Measurements from ENCODE around the gene NACC1.

Gene NACC1

DNA sequence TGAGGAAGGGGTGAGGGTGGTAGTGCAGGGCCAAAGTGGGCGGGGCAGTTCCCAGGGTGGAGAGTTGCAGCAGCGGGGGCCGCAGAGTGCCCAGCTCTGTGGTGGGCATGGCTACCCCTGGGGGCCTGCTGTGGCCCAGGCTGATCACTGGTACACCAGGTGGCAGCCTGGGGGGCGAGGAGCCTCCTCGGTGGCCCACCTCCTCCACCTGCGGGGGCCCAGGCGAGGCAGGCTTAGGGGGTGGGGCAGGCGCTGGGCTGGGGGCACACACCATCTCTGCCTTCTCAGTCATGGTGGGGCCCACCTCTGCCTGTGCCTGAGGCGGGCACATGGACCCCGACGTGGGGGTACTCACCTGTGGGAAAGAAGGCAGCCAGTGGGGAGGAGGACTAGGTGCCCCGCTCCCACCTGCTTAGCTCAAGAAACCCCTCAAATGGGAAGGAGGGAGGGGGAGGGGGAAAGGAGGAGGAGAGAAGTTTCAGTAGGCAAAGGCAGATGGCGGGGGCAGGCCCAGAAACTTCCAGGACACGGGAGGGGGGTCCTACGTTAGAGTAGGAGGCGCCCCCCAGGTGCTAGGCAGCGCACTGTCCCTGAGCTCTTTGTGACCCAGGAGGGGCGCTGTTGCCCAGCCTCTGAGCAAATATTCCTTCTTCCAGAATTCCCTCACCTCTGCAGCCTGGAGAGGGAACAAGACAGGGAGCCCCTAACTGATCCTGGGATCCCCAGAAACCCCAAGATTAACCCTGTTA is 17.0 kb upstream of the NACC1 start:
- no peak for DNase-seq

DNA sequence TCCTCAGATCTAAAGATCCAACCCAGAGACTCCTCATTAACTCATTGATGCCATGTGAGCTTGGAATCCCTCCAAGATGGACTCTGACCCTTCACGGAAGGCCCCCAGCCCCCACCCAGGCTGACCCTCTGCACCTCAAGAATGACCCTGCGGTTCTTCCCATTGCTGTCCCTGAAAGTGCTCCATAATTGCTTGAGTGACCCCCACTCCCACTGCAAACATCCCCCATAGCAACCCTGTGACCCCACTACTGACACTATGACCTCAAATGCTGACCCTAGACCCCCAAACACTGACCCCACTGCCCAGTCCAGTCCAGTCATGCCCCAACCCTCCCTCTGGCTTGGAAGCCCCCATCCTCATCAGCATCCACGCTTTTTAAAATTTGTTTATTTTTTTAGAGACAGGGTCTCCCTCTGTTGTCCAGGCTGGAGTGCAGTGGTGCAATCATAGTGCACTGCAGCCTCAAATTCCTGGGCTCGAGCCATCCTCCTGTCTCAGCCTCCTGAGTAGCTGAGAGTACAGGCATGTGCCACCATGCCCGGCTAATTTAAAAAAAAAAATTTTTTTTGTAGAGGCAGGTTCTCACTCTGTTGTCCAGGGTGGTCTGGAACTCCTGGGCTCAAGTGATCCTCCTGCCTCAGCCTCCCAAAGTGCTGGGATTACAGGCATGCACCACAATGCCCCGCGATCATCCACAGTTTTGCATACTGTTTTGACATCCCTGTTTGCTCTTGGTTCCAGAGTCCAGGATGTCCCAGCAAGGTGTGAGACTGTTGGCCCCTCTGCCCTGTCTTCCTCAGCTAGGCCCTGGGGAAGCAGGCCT is 16.3 kb upstream of the NACC1 start:
- no peak for DNase-seq

- DNase-seq = no peak
These were observed 15.7 kb upstream of the NACC1 start for GRCh38 chr19:13102416-13102665.

DNA sequence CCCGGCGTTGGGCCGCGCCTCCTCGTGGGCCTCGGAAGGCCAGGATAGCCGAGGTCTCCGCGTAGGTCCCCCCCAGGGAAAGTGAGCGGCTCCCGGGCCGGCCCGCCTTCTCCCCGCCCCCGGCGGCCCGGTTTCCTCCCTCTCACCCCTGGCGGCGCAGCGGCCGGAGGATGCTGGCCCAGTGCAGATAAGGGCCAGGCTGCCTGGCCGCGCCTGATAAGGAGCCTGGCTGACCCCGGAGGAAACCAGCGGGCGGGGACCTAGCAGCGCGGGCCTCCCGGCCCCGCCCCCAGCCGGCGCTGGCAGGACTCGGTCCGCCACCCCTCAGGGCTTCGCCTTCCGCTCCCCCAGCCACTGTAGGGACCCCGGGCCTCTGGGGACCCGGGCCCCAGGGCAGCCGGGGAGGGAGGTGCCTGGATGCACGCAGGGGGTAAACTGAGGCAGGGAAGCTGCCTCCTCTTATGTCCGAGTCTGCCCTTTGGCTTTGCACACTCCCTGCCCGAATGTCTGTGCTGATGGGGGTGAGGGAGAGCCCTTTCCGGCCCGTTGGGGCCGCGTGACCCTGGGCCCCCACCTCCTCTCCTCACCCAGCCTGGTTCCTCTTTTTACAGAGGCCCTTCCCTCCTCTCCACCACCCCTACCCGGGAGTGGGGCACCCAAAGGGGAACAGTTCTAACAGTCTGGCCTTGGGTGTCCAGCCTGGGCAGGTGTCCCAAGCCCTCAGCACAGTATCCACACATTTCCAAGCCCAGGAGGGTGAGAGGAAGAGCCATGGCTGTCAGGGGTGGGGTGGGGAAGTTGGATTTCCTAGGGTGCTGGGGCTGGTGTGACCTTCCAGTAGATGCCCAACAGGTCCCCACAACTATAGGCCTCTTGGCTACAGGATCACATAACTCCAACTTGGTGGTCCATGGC is 15.1 kb upstream of the NACC1 start, which contains the start of gene LYL1:
Gene LYL1 (minus strand): TSS at position 193 of the 915 bp plus-strand sequence. CDS start 1,687 bp downstream, outside the sequence.
- DNase-seq = peak; percentile 47

GRCh38 chr19:13103581-13104359 is 14.3 kb upstream of the NACC1 start:
- no peak for DNase-seq

DNA sequence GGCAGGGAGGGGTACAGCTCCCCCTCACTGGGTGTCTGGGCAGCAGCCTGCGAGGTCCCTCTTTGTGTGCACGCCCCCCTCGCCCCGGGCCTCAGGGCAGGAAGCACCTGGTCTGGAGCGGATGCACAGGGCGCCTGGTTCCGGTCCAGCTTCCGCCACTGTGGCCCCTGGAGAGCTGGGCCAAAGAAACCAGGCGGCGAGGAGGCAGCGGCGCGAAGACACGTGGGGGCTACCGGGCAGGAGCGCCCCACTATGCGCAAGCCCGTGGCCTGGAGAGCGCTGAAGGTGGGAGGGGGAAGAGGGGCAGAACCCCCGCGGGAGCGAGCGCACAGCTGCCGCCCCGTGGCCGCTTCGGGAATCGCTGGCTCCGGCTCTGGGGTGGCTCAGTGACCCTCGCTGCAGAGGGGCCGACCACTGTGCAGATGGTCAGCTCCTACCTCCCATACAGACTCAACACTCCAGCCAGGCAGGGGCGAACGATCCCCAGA is 13.7 kb upstream of the NACC1 start:
- DNase-seq = peak; percentile 64

GRCh38 chr19:13104848-13105711 is 13.0 kb upstream of the NACC1 start:
- DNase-seq = peak; percentile 40

DNA sequence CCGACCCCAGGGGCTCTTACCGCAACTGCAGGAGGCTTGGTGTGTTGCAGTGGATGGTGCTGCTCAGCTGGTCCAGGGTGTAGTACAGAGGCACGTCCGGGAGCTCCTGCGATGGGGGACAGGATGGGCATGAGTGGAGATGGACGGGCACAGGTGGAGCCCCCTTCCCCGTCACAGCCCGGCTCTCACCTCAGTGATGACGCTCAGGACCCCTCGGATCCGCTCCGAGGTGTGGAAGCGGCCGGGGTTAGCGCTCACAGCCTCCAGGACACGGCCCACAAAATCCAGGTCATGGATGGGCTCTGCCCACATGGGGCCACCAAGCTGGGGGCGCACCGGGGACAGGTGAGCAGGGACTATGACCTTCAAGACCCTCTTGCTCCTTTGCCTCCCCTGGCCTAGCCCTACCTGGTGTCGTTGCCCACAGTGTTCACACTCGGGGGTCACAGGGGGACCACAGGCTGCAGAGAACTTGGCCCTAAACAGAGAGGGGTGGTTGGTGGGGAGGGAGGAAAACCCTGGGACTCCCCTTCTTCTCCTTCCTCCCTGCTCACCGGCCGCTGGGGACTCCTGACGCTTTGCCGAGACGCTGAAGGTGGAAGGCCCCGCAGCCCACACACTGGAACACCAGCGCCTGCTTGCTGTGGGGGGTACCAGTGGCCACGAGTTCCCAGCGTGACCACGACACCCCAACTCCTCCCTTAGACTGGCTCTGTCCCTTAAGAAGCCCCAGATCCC is 8.5 kb upstream of the NACC1 start:
- DNase-seq = no peak

DNA sequence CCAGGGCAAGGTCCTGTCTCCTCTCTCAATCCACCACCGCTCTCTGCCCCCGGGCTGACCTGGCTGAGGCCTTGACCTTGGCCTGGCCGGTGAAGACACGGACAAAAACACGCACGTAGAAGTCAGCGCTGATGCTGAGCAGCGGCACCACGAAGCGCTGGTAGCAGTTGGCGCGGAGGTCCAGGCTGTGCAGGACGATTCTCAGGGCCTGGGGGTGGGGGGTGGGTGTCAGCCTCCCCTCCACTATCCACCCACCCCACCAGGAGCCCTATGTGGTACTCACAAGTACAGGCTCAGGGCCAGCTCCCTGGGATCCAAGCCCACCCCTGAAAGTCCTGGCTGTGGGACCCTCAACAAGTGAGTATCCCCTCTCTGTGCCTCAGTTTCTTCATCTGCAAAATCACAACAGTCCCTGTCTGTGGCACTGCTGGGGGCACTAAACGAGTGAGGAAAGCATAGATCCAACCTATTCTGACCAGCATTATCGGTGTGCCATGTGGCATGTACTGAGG is 7.9 kb upstream of the NACC1 start:
- no peak for DNase-seq

DNA sequence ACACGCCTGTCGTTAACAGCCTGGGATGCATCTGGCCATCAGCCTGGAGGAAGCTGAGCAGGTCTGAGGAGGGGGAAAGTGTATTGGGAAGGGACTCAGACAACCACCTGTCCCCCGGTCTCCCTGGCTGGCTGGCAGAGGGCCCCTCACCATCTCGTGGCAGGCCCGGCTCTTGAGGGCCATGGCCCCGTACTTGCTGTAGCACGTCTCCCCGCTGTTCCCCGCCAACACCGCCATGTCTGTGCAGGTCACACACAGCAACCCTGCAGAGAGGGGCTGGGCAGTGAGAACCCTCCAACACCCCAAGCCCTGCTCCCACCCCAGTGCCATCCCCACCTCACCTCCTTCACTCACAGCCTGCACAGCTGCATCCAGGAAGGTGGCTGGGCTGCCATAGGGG is 5.5 kb upstream of the NACC1 start:
- DNase-seq = no peak

DNA sequence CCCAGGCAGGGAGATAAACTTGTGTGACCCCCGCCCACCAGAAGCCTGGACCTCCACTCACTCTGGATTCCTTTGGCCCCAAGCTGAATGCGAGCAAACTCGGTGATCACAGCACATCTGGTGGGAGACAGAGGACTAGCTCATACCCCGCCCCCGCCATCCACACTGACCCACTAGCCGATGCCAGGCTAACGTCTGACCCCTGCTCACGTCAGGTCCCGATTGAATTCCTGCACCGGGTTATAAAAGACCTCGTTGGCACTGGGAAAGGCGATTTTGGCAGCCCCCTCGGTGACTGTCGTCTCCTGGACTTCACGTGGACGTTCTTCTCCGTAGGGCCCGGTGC is 2.2 kb upstream of the NACC1 start:
- no peak for DNase-seq

DNA sequence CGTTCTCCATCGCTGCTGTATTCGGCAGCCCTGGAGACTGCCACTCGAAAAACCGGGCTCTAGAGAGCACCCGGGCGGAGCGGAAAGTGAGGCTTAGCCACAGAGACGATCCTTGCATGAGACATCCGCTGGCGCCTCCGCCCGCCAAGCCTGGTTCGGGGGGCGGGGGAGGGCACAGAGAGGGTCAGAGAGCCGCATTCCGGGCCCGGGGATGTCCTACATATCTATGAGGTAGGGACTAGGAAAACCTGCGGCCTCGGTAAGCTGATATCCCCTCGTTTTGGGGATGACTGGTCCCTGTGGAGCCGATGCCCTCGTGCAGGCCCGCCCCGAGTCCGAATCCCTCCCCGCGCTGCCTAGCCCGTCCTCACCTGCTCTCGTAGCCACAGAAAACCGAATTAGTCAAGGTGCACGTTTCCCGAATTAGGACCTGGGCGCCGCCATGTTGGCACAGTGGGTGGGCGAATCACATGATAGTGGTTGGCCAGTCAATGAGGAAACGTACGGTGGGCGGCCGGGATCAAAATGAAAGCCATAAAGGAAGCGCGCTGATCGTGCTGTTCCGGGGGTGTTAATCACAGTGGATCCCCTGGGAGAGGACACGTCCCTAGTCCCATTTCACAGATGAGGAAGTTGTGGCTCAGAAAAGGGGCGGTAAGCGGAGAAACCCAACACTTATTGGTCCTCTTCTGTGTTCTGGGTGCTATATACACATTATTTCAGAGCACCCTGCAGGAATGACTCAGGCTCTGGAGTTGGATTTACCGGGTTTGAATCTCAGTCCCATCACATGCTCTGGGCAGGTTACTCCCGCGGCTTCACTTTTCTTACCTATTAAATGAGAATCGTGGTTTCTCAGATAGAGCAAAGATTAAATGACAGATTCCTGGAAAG is 1.5 kb upstream of the NACC1 start, which contains the start of gene TRMT1:
Gene TRMT1 (minus strand): TSS at position 459 of the 894 bp plus-strand sequence. CDS start 341 bp downstream, at position 118.
- DNase-seq = peak; percentile 92

DNA sequence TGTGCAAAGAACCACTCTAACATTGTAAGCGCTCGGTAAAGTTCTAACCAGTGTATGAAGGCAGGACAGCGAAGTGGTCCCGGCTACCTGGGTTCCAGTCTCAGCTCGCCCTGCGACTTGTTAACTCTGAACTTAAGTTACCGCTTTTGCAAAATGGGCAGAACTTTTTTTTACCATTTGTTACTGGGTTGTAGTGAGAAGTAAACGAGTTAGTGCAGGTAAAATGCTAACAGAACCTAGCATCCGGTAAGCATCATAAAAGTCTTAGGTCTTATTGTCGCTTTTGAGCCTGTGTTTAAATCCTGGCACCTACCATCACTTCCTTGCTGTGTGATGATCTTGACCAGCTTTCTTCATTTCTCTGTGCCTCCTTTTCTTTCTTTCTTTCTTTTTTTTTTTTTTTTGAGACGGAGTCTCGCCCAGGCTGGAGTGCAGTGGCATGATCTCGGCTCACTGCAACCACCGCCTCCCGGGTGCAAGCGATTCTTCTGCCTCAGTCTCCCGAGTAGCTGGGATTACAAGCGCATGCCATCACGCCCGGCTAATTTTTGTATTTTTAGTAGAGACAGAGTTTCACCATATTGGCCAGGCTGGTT is 790 bp upstream of the NACC1 start:
- peak; percentile 46 for DNase-seq

- DNase-seq = peak; percentile 49
These were observed 545 bp downstream of the NACC1 start for GRCh38 chr19:13118424-13119193.

GRCh38 chr19:13119627-13120026 is 1.6 kb downstream of the NACC1 start:
- no peak for DNase-seq

- no peak for DNase-seq
These were observed 2.0 kb downstream of the NACC1 start for GRCh38 chr19:13120031-13120430.

- DNase-seq = no peak
These were observed 2.8 kb downstream of the NACC1 start for GRCh38 chr19:13120817-13121216.

All from CD4-positive, alpha-beta T cell treated with Interleukin-17A for 1 hour (primary cell).